IPS-15b (cell line): ENCODE results near the gene KLF11.

Source experiments
- H3K27me3 ChIP-seq: one replicate; pipeline ENCODE4 v1.6.1; 2013; ENCODE audit warnings: low read length; ENCODE audit not compliant: control insufficient read depth, insufficient read depth
- H3K36me3 ChIP-seq: one replicate; pipeline ENCODE4 v1.6.1; 2013; ENCODE audit warnings: low read length; ENCODE audit not compliant: control insufficient read depth, insufficient read depth
- H3K4me1 ChIP-seq: one replicate; pipeline ENCODE4 v1.6.1; 2013; ENCODE audit warnings: mild to moderate bottlenecking, low read length; ENCODE audit not compliant: control insufficient read depth, insufficient read depth
- H3K4me3 ChIP-seq: one replicate; pipeline ENCODE4 v1.5.1; 2013; ENCODE audit warnings: low read depth, low read length
- H3K9ac ChIP-seq: one replicate; pipeline ENCODE4 v1.6.1; 2013; ENCODE audit warnings: low read depth, mild to moderate bottlenecking, low read length
- H3K9me3 ChIP-seq: one replicate; pipeline ENCODE4 v1.6.1; 2013; ENCODE audit warnings: mild to moderate bottlenecking, low read length; ENCODE audit not compliant: control insufficient read depth, insufficient read depth

Gene KLF11

DNA sequence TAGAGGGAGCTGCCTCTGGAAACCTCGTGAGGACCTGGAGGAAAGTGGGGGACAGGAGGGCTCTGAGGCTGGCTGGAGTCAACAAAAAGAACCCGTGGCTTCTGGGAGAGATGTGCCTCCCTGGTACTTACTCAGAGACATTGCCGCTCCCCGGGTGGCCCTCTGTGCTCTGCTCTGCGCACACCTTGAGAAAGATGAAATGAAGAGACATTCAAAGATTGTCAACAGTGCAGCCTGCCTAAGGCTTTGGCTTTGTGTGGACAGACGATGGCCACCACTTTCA, 22.4 kb downstream of the KLF11 start:
- peaks cover 3% of the 10 kb centered on the region for H3K4me1 ChIP-seq
- H3K9me3 ChIP-seq: no peaks in the 10 kb centered on the region
- H3K36me3 ChIP-seq: no peaks in the 10 kb centered on the region
- no peak overlapping the region for H3K9ac ChIP-seq
- no peak overlapping the region for H3K4me3 ChIP-seq
- no peaks in the 10 kb centered on the region for H3K27me3 ChIP-seq

DNA sequence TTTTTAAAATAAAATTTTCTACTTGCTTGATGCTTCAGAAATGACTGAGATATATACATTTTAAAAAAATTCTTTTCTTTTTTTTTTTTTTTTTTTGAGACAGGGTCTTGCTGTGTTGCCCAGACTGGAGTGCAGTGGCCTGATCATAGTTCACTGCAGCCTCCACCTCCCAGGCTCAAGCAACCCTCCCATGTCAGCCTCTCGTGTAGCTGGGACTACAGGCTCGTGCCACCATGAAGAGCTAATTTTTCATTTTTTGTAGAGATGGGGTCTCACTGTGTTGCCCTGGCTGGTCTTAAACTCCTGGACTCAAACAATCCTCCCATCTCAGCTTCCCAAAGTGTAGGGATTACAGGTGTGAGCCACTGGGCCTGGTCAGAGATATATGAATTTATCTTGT, 24.0 kb downstream of the KLF11 start:
- H3K4me3 ChIP-seq: no peak overlapping the region
- no peaks in the 10 kb centered on the region for H3K27me3 ChIP-seq
- H3K36me3 ChIP-seq: no peaks in the 10 kb centered on the region
- no peaks in the 10 kb centered on the region for H3K9me3 ChIP-seq
- H3K9ac ChIP-seq: no peak overlapping the region
- peaks cover 3% of the 10 kb centered on the region for H3K4me1 ChIP-seq

DNA sequence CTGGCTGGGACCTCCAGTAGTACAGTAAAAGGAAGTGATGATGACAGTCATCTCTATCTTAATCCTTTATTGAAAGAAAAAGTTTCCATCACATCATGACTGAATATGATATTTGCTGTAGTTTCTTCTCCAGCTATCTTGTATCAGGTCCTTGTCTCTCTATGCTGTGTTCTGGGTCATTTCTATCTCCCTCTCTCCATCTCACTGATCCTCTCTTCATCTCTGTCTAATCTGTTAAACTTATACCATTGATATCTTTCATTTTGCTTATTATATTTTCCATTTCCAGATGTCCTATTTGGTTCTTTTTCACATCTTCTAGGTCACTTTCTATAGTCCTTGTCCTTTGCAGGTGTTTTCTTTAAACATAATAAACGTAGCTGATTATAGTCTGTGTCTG, 24.5 kb downstream of the KLF11 start:
- no peaks in the 10 kb centered on the region for H3K36me3 ChIP-seq

DNA sequence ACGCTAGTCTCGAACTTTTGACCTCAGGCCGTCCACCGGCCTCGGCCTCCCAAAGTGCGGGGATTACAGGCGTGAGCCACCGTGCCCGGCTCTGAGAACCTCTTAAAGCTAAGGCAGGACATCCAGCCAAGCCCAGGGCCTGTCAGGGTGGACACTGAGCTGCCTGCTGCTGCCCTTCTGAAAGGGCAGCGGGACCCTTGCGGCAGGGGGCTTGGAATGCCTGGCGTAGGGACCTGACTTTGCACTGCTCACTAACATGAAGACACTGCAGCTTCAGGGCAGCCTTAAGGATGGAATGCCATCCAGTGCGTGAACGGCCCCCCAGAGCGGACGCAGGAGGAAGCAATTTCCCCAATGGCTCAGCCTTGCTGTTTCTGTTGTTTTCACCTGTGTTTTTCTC, 27.8 kb downstream of the KLF11 start:
- no peaks in the 10 kb centered on the region for H3K9me3 ChIP-seq
- H3K4me1 ChIP-seq: no peaks in the 10 kb centered on the region
- H3K9ac ChIP-seq: no peak overlapping the region
- H3K27me3 ChIP-seq: no peaks in the 10 kb centered on the region
- H3K4me3 ChIP-seq: no peak overlapping the region
- no peaks in the 10 kb centered on the region for H3K36me3 ChIP-seq

More for the DNA sequence above, 24.5 kb downstream of the KLF11 start:
- Histone ChIP-seq H3K9me3 (no peaks in the 10 kb centered on the region), H3K4me3 (no peak overlapping the region), H3K4me1 (peaks cover 3% of the 10 kb centered on the region), H3K9ac (no peak overlapping the region), H3K27me3 (no peaks in the 10 kb centered on the region)

DNA sequence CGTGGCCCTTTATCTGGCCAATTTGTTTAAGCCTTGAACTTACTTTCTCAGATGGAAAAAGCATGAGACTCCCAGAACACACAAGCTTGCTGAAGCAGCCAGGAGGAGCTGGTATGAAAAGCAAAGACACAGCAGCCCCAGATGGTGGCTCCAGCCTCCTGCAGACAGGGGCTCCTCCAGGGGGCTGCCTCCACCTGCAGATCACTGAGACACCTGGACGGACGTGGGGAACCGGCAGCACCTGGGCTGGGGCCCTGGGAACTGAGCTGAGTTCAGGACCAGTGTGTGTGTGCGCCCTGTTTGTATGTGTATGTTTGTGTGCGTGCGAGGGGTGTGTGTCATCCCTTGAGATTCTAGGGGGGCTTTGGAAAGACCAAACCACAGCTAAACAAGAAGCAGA, 28.2 kb downstream of the KLF11 start:
- Histone ChIP-seq H3K9me3 (no peaks in the 10 kb centered on the region), H3K4me1 (no peaks in the 10 kb centered on the region), H3K36me3 (no peaks in the 10 kb centered on the region), H3K4me3 (no peak overlapping the region), H3K27me3 (peaks cover 3% of the 10 kb centered on the region), H3K9ac (no peak overlapping the region)

DNA sequence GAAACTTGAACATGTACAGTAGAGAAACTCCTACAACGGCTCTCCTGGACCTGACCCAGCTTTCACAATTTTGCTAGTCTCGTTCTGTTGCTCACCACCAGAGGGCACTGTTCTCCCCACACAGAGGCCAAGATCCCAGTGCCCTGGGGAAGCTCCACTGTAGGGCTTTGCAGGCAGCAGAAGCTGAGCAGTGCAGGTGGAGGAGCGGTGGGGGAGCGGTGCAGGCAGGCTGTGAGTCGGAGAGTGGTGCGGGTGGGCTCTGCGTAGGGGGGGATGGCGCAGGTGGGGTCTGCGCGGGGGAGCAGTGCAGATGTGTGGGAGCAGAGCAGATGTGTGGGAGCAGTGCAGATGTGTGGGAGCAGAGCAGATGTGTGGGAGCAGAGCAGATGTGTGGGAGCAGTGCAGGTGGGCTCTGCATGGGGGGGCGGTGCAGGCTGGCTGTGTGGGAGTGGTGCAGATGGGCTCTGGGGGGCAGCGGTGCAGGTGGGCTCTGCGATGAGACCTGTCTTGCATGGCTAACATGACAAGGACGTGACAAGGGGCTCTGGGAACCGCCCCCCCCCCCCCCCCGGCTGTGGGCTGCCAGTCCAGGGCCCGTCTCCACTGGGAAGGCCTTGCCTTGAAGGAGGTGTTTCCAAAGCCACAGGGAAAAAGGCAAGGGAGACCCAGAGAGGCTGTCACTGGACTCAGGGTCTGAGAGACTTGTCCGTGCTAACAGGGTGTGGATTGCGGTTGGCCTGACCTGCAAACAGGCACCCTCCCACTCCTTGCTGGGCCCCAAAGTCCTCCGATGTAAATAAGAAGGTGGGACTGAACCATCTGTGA, 29.5 kb downstream of the KLF11 start:
- Histone ChIP-seq H3K9me3 (no peaks in the 10 kb centered on the region), H3K9ac (no peak overlapping the region), H3K27me3 (peaks cover 7% of the 10 kb centered on the region), H3K36me3 (no peaks in the 10 kb centered on the region), H3K4me3 (no peak overlapping the region), H3K4me1 (no peaks in the 10 kb centered on the region)

DNA sequence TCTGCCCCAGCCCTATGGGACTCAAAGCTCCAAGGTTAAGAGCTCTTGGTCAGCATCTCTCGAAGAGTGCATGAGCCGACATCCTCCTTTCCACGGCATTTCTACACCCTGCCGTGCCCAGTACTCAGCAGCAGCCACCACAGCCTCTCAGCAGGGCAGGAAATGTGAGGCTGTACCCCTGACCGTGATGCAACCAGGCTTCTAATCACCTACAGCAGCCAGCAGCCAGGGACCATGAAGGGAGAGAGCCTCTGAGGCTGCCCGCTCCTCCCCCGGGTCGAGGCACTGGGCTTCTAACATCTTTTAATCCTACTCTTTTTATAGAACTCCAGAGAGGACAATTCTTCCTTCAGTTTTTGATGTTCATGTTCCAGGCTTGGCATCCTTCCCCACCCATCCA, 30.4 kb downstream of the KLF11 start:
- Histone ChIP-seq H3K27me3 (peaks cover 15% of the 10 kb centered on the region), H3K4me3 (no peak overlapping the region), H3K36me3 (no peaks in the 10 kb centered on the region), H3K4me1 (peaks cover 2% of the 10 kb centered on the region), H3K9me3 (no peaks in the 10 kb centered on the region), H3K9ac (no peak overlapping the region)

DNA sequence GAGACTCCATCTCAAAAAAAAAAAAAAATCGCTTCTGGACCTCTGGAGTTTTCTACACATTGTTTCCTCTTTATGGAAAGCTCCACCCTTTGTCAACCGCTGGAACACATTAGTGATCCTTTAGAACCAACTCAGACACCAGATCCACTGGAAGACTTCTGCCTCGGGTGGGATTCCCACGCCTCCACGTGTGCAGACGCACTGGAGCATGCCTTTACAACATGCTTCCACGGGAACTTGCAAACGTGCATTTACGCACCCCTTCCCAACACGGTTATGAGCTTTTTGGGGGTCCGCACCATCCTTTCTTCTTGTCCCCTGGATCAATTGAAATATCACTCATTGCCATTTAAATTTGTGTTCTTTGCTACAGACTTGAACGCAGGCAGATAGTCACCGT, 31.8 kb downstream of the KLF11 start:
- no peak overlapping the region for H3K4me3 ChIP-seq
- H3K36me3 ChIP-seq: no peaks in the 10 kb centered on the region
- no peak overlapping the region for H3K9ac ChIP-seq
- peaks cover 21% of the 10 kb centered on the region for H3K27me3 ChIP-seq
- H3K4me1 ChIP-seq: peaks cover 4% of the 10 kb centered on the region
- H3K9me3 ChIP-seq: no peaks in the 10 kb centered on the region

DNA sequence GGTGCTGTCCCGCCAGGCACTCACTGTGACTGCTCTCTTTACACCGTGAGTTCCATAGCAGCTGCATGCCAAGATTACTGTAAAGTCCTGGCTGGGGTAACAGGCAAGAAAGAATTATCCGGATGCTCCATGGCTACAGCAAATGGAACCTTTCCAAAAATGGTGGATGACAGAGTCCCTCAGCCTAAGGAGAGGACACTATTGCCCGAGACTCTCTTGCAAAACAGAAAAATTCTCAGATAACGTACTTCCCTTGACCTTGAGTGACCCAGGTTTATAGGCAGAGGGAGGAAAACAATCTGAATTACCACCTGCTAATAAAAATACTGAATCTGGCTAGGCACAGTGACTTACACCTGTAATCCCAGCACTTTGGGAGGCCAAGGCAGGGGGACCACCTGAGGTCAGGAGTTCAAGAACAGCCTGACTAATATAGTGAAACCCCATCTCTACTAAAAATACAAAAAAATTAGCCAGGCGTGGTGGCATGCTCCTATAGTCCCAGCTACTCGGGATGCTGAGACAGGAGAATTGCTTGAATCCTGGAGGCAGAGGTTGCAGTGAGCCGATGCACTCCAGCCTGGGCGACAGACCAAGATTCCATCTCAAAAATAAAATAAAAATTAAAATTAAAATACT, 32.3 kb downstream of the KLF11 start:
- H3K9me3 ChIP-seq: no peaks in the 10 kb centered on the region
- peaks cover 4% of the 10 kb centered on the region for H3K4me1 ChIP-seq
- peaks cover 22% of the 10 kb centered on the region for H3K27me3 ChIP-seq
- no peak overlapping the region for H3K4me3 ChIP-seq
- no peaks in the 10 kb centered on the region for H3K36me3 ChIP-seq
- H3K9ac ChIP-seq: no peak overlapping the region

DNA sequence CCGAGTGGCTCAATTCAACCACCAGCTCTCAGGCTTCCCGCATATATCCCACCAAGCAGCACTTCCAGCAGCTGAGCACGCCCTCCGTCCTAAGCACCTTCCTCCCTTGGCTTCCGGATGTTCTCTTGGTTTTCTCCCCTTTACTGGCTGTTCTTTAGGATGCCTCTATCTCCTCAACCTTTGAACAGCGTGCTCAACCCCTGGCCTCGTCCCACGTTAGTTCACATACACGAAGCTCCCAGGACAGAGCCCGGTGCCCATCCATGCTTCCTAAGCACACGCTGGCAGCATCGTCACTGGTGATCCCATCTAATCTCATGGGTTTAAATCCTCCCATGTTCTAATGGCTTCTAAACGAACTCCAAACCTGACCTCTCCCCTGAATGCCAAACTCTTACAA, 33.2 kb downstream of the KLF11 start:
- peaks cover 28% of the 10 kb centered on the region for H3K27me3 ChIP-seq
- no peak overlapping the region for H3K4me3 ChIP-seq
- H3K9me3 ChIP-seq: no peaks in the 10 kb centered on the region
- H3K4me1 ChIP-seq: peaks cover 7% of the 10 kb centered on the region
- no peak overlapping the region for H3K9ac ChIP-seq
- H3K36me3 ChIP-seq: no peaks in the 10 kb centered on the region

DNA sequence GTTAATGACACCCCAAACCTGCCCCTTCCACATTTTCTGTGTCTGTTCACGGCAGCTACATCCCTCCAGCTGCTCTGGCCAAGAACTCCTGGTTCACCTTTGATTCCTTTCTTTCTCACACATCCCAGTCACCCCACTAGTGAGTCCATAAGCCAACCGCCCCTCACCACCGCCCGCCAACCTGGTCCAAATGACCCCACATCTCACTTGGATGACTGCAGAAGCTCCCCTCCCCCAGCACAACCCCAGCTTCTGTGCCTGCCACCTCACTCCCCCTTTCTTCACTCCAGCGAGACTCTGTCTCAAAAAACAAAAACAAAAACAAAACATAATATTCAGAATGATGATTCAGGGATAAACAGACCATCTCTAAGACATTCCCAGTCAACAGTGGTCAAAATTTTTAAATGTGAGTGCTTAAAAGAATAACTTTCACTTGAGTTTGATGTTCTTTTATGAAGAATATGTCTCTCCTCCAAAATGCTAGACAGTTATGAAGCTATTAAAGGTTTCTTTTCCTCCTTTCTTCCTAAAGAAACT, 33.7 kb downstream of the KLF11 start:
- H3K27me3 ChIP-seq: peaks cover 28% of the 10 kb centered on the region

DNA sequence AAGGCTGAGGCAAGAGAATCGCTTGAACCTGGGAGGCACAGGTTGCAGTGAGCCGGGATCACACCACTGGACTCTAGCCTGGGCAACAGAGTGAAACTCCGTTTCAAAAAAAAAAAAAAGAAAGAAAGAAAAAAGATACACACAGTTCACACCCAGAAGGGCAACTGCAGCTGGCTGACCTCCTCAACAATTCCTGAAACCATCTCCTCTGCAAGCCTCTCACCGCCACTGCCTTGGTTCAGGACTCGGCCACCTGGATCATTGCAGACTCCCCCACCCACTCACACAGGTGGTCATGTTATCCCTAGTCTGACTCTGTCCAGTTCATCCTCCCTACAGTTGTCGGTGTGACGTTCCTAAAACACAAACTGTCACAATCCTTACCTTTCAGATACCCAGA, 34.7 kb downstream of the KLF11 start:
- peaks cover 28% of the 10 kb centered on the region for H3K27me3 ChIP-seq

More for the DNA sequence above, 33.7 kb downstream of the KLF11 start:
- Histone ChIP-seq H3K9me3 (no peaks in the 10 kb centered on the region), H3K4me1 (peaks cover 7% of the 10 kb centered on the region), H3K4me3 (no peak overlapping the region), H3K9ac (no peak overlapping the region), H3K36me3 (no peaks in the 10 kb centered on the region)

More for the DNA sequence above, 34.7 kb downstream of the KLF11 start:
- H3K9me3 ChIP-seq: no peaks in the 10 kb centered on the region
- H3K4me3 ChIP-seq: no peak overlapping the region
- H3K36me3 ChIP-seq: no peaks in the 10 kb centered on the region
- peaks cover 7% of the 10 kb centered on the region for H3K4me1 ChIP-seq
- H3K9ac ChIP-seq: no peak overlapping the region
